CD4-positive, alpha-beta T cell treated with Interleukin-17A for 1 hour (primary cell): Measurements from ENCODE around the gene ARMC9.

Experiments
- DNase-seq: peaks from one replicate; pipeline ENCODE4 v3.0.0-alpha.2; 2020

Gene ARMC9

DNA sequence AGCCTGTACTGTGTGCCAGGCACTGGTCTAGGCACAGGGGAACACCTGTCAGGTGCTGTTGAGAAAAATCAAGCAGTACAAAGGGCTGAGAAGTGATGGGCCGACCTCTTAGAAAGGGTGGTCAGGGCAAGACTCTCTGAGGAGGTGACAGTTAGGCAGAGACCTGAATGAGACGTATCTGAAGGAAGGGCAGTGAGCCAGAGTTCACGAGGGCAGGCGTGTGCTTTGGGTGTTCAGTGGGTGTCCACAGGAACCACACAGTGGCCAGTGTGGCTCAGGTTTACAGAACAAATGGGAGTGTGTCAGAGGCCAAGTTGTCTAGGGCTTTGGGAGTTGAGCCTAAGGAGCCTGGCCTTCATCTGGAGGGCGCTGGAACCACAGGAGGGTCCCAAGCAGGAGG lies 6.2 kb downstream of the ARMC9 start:
- no peak for DNase-seq

DNA sequence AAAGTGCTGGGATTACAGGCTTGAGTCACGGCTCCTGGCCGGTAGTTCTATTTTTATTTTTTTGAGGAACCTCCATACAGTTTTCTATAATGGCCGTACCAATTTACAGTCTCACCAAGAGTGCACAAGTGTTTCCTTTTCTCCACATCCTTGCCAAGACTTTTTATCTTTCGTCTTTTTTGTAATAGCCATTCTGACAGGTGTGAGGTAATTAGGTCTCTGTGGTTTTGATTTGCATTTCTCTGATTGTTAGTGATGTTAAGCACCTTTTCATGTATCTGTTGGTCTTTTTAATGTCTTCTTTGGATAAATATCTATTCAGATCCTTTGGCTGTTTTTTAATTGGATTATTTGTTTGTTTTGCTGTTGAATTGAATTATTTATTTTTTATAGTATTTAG lies 9.3 kb downstream of the ARMC9 start:
- DNase-seq: no peak

GRCh38 chr2:231210782-231211181 lies 12.4 kb downstream of the ARMC9 start:
- DNase-seq: no peak

DNA sequence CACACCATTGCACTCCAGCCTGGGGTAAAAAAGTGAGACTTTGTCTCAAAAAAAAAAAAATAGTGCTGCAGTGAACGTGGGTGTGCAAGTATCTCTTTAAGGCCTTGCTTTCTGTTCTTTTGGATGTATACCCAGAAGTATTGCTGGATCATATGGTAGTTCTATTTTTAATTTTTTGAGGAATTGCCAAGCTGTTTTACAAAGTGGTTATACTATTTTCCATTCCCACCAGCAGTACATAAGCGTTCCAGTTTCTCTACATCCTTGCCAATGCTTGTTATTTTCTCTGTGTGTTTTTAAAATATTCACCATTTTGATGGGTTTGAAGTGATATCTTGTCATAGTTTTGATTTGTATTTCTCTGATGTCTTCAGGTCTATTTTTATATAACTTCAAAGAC lies 13.1 kb downstream of the ARMC9 start:
- no peak for DNase-seq

GRCh38 chr2:231212329-231212845 lies 14.0 kb downstream of the ARMC9 start:
- DNase-seq: no peak

- DNase-seq: no peak
Measured at GRCh38 chr2:231213931-231214642, 15.7 kb downstream of the ARMC9 start.

DNA sequence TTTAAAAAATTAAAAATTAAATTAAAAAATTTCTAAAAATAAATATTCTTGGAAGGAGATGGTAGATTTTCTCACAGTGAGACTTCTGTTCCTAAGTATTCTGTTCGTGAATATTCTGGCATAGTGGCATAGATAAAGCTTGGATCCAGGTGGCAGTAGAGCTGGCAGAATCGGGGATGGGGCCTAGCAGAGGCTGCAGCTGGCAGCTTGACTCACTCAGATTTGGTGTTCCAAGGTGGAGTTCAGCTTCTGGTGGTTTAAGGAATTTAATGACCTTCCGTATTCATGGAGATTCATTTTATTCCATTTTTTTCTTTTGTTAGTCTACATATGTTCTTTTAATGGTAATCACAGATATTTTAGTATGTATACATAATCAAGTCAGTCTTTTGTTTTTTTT lies 19.9 kb downstream of the ARMC9 start:
- no peak for DNase-seq

DNA sequence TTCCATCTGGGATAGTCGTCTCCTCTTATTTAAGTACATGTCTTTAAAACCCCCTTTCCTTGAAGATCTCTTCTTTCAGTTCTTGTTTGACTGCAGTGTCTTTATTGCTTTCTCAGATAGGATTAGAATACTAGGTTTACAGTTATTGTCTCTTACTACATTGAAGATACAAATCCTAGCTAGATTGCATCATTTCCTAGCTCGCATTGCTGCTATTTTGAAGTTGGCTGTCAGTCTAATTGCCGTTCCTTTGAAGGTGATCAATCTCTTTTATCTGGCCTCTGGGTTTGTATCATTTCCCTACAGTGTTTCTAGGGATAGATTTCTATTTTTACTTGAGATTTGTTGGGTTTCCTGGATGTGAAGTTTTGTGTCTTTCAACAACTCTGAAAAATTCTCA lies 20.9 kb downstream of the ARMC9 start:
- no peak for DNase-seq

- DNase-seq: no peak
Measured at GRCh38 chr2:231221761-231222160, 23.3 kb downstream of the ARMC9 start.

GRCh38 chr2:231222318-231223000 lies 24.0 kb downstream of the ARMC9 start:
- DNase-seq: no peak

DNA sequence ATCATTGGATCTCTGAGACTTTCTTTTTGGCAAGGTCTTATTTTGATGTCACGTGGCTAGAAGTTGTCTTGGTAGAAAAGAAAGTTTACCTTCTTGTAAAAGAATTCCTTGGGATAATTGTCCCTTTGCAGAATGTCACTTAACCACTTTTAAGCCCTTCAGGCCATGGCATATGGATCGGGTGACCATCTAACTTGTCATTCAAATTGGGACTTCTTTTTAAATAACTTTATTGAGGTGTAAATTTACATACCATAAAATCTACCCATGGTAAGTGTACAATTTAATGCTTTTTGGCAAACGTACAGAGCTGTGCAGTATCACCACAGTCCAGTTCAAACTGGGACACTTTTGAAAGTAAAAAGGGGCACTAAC lies 24.6 kb downstream of the ARMC9 start:
- no peak for DNase-seq

DNA sequence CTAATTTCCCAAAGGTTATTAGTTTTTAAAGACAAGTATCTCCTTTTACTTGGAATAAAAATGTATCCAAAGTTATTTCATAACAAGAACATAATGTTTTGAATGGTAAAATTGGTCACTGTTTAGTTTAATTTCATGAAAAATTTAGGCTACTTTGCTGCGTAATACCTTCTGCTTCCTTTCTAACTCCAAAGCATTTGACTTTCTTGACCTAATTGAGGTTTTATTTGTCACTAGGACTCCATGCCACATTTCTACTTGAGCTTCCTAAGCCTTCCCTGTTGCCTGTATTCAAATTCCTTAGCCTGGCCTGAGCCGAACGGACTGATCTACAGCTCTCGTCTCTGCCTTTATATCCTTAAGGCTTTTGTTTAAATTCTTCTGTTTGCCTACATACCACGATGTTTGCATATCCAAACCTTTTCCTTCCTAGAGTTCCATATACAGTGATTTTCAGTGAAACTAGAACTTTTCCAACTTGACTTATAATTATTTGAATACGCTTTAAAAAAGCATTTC lies 25.1 kb downstream of the ARMC9 start:
- no peak for DNase-seq

GRCh38 chr2:231227310-231228162 lies 29.1 kb downstream of the ARMC9 start:
- peak; percentile 69 for DNase-seq

DNA sequence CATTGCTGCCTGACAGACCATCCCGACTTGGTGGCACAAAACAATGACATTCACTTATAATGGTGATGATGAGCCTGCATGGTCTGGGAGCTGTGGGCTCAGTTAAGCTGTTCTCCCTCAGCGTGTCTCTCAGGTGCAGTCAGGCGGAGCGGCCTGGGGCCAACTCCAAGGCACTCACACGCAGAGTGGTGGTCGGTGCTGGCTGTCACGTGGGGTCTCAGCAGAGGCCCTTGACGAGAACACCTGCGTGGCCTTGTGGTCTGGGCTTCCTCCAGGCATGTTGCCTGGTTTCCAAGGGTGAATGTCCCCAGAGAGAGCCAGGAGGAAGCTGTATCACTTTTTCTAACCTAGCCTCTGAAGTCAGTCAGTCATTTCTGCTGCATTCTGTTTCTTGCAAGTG lies 29.8 kb downstream of the ARMC9 start:
- no peak for DNase-seq

DNA sequence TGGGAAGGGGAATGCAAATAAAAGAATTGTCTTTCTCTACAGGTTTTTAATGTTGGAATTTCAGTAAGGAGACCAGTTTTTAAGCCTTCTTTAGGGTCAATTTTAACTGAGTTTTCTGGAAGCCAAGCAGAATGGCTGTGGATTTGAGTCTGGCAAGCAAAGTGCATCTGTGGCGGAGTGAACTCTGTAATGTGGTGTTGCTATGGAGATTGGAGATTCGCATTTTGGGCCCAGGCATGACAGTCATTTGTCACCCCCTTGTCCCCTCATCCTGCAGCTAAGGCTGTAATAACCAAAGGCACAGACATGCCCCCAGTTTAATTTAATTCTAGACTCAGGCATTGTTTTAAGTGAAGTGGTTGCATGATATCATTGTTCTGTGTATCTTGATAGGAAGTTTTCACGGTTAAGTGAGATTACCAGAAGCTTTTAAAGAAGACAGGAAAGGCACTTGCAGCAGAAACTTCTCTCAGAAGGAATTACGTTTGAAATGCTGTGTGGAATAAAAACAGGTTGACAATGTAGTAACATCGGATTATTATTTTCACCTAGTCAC lies 30.6 kb downstream of the ARMC9 start:
- DNase-seq: no peak

DNA sequence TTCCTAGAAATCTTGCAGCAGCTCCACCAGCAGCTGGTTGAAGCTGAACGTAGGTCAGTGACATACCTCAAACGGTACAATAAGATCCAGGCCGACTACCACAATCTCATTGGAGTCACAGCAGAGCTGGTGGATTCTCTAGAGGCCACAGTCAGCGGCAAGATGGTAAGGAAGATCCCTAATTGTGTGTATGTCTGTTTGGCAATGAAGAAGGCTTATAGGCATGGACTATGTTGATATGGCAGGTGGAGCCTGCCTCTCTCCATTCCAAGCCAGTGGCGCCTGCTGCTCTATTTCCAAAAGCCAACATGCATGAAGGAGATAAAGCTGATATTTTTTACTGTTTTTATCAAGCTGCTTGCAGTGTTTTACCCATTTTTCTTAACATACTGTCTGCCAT lies 36.8 kb downstream of the ARMC9 start:
- DNase-seq: no peak

GRCh38 chr2:231238689-231239088 lies 40.3 kb downstream of the ARMC9 start:
- no peak for DNase-seq

- no peak for DNase-seq
Measured at GRCh38 chr2:231239751-231240150, 41.3 kb downstream of the ARMC9 start.

DNA sequence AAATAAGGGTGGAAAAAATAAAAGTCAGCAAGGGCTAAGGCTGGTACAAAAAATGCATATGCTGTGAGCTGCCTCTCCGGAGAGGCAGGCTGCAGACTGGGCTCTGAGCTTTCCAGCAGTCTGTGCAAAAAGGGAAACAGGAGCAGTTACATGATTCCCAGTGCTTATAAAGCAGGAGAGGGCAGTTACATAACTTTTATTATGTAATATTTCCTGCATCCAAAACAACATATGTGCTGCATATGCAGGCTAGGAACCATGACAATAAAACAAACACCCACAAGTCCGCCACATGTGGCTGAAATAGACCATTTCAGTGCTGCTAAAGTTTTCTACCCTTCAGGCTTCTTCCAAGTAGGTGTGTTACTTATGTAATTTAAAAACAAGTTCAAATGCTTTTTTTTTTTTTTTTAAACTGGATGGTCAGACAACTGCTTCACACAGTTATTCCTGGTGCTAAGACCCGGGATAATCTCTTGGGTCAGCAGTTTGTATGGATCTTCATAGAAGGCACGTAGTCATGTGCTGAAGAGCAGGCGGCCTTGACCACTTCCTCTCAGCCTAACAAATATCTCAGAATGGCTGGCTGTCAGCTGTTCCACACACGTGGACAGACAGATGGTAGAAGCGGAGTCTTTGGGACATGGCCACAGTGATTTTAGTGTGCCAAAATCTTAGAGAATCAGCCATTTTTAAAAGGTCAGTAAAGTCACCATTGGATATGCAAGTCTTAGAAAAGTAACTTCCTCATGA lies 43.5 kb downstream of the ARMC9 start:
- no peak for DNase-seq

- no peak for DNase-seq
Measured at GRCh38 chr2:231243866-231244265, 45.4 kb downstream of the ARMC9 start.

- no peak for DNase-seq
Measured at GRCh38 chr2:231244382-231245248, 46.2 kb downstream of the ARMC9 start.
